ENCODE data around the gene DAPP1.

DNA sequence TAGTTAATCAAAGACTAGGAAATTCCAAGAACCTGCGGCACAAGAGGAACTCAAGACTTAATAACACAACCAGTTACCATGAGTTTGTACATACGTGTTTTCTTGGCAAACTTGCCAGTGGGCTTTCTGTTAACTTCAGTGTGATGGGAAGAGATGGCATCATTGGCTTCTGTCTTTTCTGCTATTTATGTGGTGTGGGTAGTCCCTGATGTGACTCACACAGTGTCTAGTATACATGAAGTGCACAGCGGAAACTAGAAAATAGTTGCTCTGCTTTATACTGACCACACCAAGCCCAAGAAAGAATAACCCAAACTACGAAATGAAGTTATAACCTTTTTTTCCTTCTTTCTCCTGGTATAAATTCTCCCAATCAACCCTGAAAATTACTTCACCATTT, 24.5 kb downstream of the DAPP1 start:
- TF ChIP-seq CTCF (conservative IDR thresholded peaks at IDR 0.05; ENCODE audit: low read length) (no peak), EZH2phosphoT487 (IDR thresholded peaks at IDR 0.05; ENCODE audit: borderline replicate concordance) (no peak)

Data from Loucy (cell line).